ENCODE measurements around the gene BICRA.
A peak's percentile ranks its signal among the peaks of the same experiment; 100 is the strongest.
"Not testable (repeated sequence)": the region's sequence is repeated elsewhere in the genome, so short reads cannot be mapped to it uniquely, and the experiment has no call there.

The BICRA gene

GRCh38 chr19:47719047-47719859 is 110.3 kb downstream of the BICRA start:
- no peak for DNase-seq

GRCh38 chr19:47720669-47721422 is 111.9 kb downstream of the BICRA start:
- DNase-seq, result no peak

GRCh38 chr19:47723581-47723940 is 114.6 kb downstream of the BICRA start:
- peak; percentile 46 for DNase-seq

GRCh38 chr19:47725759-47726401 is 116.9 kb downstream of the BICRA start:
- DNase-seq, result no peak

- DNase-seq, result no peak
Observed at GRCh38 chr19:47726467-47726866, 117.5 kb downstream of the BICRA start.

GRCh38 chr19:47728295-47728694 is 119.4 kb downstream of the BICRA start:
- not testable (repeated sequence) for DNase-seq

- DNase-seq, result peak; percentile 63
Observed at GRCh38 chr19:47729468-47729798, 120.5 kb downstream of the BICRA start.

GRCh38 chr19:47729799-47730520 is 121.0 kb downstream of the BICRA start:
- peak; percentile 92 for DNase-seq

GRCh38 chr19:47730521-47730889 is 121.6 kb downstream of the BICRA start:
- no peak for DNase-seq

- DNase-seq, result no peak
Observed at GRCh38 chr19:47730910-47731309, 122.0 kb downstream of the BICRA start.

GRCh38 chr19:47735131-47735530 is 126.2 kb downstream of the BICRA start:
- no peak for DNase-seq

GRCh38 chr19:47740866-47741519 is 132.1 kb downstream of the BICRA start:
- no peak for DNase-seq

- no peak for DNase-seq
Observed at GRCh38 chr19:47741544-47742140, 132.7 kb downstream of the BICRA start.

GRCh38 chr19:47742634-47743033 is 133.7 kb downstream of the BICRA start:
- DNase-seq, result no peak

- peak; percentile 92 for DNase-seq
Observed at GRCh38 chr19:47745010-47745901, 136.3 kb downstream of the BICRA start, which contains the start of gene NOP53. TSS of gene NOP53 (plus strand) at chr19:47745546. CDS start at chr19:47745560, 14 bp downstream.

GRCh38 chr19:47746129-47746528 is 137.2 kb downstream of the BICRA start:
- not testable (repeated sequence) for DNase-seq

GRCh38 chr19:47749326-47749725 is 140.4 kb downstream of the BICRA start:
- no peak for DNase-seq

- no peak for DNase-seq
Observed at GRCh38 chr19:47750752-47751151, 141.8 kb downstream of the BICRA start.

- no peak for DNase-seq
Observed at GRCh38 chr19:47752440-47753211, 143.7 kb downstream of the BICRA start.

Measured in GDM1 (cell line).